ENCODE results near the gene NAA25. TPM values are rescaled to one million over a fixed set of nuclear protein-coding genes. Genes with fewer than 3 reads are reported as not detected.

The NAA25 gene
- total and polyA plus RNA-seq, 2 donors (not counting 1 experiment from before 2014, with no cell fraction given) = 5.9 to 40.8 TPM

DNA sequence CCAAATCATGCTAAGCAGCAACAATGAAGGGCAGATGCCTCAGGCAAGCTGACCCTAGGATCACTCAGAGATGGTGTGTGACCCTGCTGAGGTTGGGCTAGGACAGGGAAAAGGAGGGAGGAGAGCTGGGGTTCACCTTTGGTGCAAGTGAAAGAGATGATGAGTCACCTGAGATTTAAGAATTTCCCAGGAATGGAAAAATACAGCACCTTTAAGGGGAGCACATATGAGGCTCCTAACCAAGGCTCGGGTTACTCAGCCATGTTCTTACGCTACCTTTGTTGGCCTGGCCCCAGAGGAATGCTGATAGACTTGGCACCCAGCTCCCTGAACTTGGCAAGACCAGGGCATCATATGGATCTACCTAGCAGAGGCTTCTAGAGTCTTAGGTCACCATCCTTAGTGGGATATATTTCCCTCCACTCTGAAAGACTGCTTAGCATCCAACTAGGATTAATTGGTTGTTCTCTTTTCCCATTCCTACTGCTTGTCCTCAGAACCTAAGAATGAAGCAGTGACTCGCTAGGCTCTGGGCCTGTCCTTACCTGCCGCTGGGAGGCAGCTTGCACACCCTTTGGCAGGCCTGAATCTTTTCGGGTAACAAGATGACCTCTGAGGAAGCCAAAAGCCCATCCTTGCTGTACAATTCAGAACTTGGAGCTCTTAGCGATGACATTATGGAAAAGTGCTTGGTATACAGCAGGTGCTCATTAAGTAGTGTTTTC, 4.0 kb upstream of the NAA25 start:
- Histone ChIP-seq H3K9me3 (ENCODE audit: control extremely low read depth in 1 of 3, control insufficient read depth in 2 of 3, insufficient read depth in 1 of 3, low read length in 2 of 3) (no peaks in the 10 kb centered on the region), H3K4me2 (replicated peaks; ENCODE audit: low read depth, low read length, poor library complexity, severe bottlenecking) (no peak overlapping the region), H2AFZ (ENCODE audit: insufficient read depth, low read depth, low read length, poor library complexity, severe bottlenecking) (no peak overlapping the region), H3K27ac (ENCODE audit: low read length in 2 of 2) (no peak overlapping the region), H3K79me2 (ENCODE audit: control insufficient read depth, insufficient read depth, low read length) (peaks cover 16% of the 10 kb centered on the region), H3K4me1 (ENCODE audit: control insufficient read depth in 2 of 2, insufficient read depth in 2 of 2, low read length in 2 of 2) (peaks cover 6 to 17% of the 10 kb centered on the region in 2 donors), H3K27me3 (replicated peaks in 1 of 4; ENCODE audit: control extremely low read depth in 1 of 4, control insufficient read depth in 3 of 4, insufficient read depth in 4 of 4, low read length in 3 of 4) (no peaks in the 10 kb centered on the region), H3K9ac (ENCODE audit: low read length) (no peak overlapping the region), H4K20me1 (ENCODE audit: control insufficient read depth, insufficient read depth, low read length, poor library complexity, severe bottlenecking) (peaks cover 7% of the 10 kb centered on the region), H3K36me3 (replicated peaks in 1 of 2; ENCODE audit: control extremely low read depth in 1 of 2, control insufficient read depth in 1 of 2, extremely low read depth in 1 of 2, insufficient read depth in 2 of 2, low read length in 1 of 2) (no peaks in the 10 kb centered on the region), H3K4me3 (ENCODE audit: control extremely low read depth in 1 of 5, extremely low read depth in 1 of 5, insufficient read depth in 1 of 5, low read depth in 2 of 5, low read length in 4 of 5) (no peak overlapping the region)
- ATAC-seq (ENCODE audit: low read depth) (no peak), DNase-seq (no peak)
- H3K4me1 Mint-ChIP-seq = peaks cover 16% of the 10 kb centered on the region
- TF ChIP-seq, protein P1, sequence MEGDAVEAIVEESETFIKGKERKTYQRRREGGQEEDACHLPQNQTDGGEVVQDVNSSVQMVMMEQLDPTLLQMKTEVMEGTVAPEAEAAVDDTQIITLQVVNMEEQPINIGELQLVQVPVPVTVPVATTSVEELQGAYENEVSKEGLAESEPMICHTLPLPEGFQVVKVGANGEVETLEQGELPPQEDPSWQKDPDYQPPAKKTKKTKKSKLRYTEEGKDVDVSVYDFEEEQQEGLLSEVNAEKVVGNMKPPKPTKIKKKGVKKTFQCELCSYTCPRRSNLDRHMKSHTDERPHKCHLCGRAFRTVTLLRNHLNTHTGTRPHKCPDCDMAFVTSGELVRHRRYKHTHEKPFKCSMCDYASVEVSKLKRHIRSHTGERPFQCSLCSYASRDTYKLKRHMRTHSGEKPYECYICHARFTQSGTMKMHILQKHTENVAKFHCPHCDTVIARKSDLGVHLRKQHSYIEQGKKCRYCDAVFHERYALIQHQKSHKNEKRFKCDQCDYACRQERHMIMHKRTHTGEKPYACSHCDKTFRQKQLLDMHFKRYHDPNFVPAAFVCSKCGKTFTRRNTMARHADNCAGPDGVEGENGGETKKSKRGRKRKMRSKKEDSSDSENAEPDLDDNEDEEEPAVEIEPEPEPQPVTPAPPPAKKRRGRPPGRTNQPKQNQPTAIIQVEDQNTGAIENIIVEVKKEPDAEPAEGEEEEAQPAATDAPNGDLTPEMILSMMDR (IDR thresholded peaks at IDR 0.05) = no peak
- no peak for TF ChIP-seq EZH2 (IDR thresholded peaks at IDR 0.05; ENCODE audit: borderline replicate concordance, insufficient read depth, low read depth, low read length, poor library complexity, severe bottlenecking)
- POLR2A ChIA-PET = interaction anchor here (0.5 kb wide), 1 partner anchor 348 kb away, joined by 3 read pairs; no protein-coding TSS in a partner anchor
- 91% methylated on average over 5 of the region's 6 CpGs for WGBS (ENCODE audit: insufficient coverage)
- intact Hi-C loops (cut with micrococcal nuclease) = loop anchor here (5.0 kb wide), 1 partner anchor 35 kb away; no protein-coding TSS in a partner anchor
- H3K9me3 Mint-ChIP-seq (ENCODE audit: insufficient read depth) = no peaks in the 10 kb centered on the region
- no peak overlapping the region for H3K27ac Mint-ChIP-seq
- no peak overlapping the region for H3K4me3 Mint-ChIP-seq
- no peaks in the 10 kb centered on the region for H3K27me3 Mint-ChIP-seq
- CTCF ChIA-PET = no interaction called here

GRCh38 chr12:112111931-112112330, 3.3 kb upstream of the NAA25 start:
- CTCF ChIA-PET = no interaction called here
- no peak overlapping the region for H3K27ac Mint-ChIP-seq

More at GRCh38 chr12:112111931-112112330, 3.3 kb upstream of the NAA25 start:
- Histone ChIP-seq H3K9me3 (ENCODE audit: control extremely low read depth in 1 of 3, control insufficient read depth in 2 of 3, insufficient read depth in 1 of 3, low read length in 2 of 3) (no peaks in the 10 kb centered on the region), H3K9ac (ENCODE audit: low read length) (no peak overlapping the region), H3K4me3 (ENCODE audit: control extremely low read depth in 1 of 5, extremely low read depth in 1 of 5, insufficient read depth in 1 of 5, low read depth in 2 of 5, low read length in 4 of 5) (no peak overlapping the region), H3K27ac (ENCODE audit: low read length in 2 of 2) (no peak overlapping the region), H3K79me2 (ENCODE audit: control insufficient read depth, insufficient read depth, low read length) (peaks cover 23% of the 10 kb centered on the region), H3K27me3 (replicated peaks in 1 of 4; ENCODE audit: control extremely low read depth in 1 of 4, control insufficient read depth in 3 of 4, insufficient read depth in 4 of 4, low read length in 3 of 4) (no peaks in the 10 kb centered on the region), H2AFZ (ENCODE audit: insufficient read depth, low read depth, low read length, poor library complexity, severe bottlenecking) (no peak overlapping the region), H3K4me2 (replicated peaks; ENCODE audit: low read depth, low read length, poor library complexity, severe bottlenecking) (no peak overlapping the region), H4K20me1 (ENCODE audit: control insufficient read depth, insufficient read depth, low read length, poor library complexity, severe bottlenecking) (peaks cover 10% of the 10 kb centered on the region), H3K4me1 (ENCODE audit: control insufficient read depth in 2 of 2, insufficient read depth in 2 of 2, low read length in 2 of 2) (peaks cover 12 to 23% of the 10 kb centered on the region in 2 donors), H3K36me3 (replicated peaks in 1 of 2; ENCODE audit: control extremely low read depth in 1 of 2, control insufficient read depth in 1 of 2, extremely low read depth in 1 of 2, insufficient read depth in 2 of 2, low read length in 1 of 2) (no peaks in the 10 kb centered on the region)
- POLR2A ChIA-PET = interaction anchor here (0.7 kb wide), 1 partner anchor 14 kb away, joined by 3 read pairs; no protein-coding TSS in a partner anchor
- no peak for ATAC-seq (ENCODE audit: low read depth)
- Mint-ChIP-seq H3K4me3 (no peak overlapping the region), H3K27me3 (no peaks in the 10 kb centered on the region), H3K4me1 (peaks cover 22% of the 10 kb centered on the region), H3K9me3 (ENCODE audit: insufficient read depth) (no peaks in the 10 kb centered on the region)
- TF ChIP-seq, protein P1 (IDR thresholded peaks at IDR 0.05) = no peak
- TF ChIP-seq EZH2 (IDR thresholded peaks at IDR 0.05; ENCODE audit: borderline replicate concordance, insufficient read depth, low read depth, low read length, poor library complexity, severe bottlenecking) = no peak
- intact Hi-C loops (cut with micrococcal nuclease) = loop anchor here (5.0 kb wide), 1 partner anchor 35 kb away; no protein-coding TSS in a partner anchor
- no peak for DNase-seq
- no CpG with 5 or more reads among the region's 5 CpGs for WGBS (ENCODE audit: insufficient coverage)

Measured in B cell (primary cell).